HepG2 (cell line): ENCODE results near the gene GP1BA. TPM values are rescaled to one million over a fixed set of nuclear protein-coding genes. Genes with fewer than 3 reads are reported as not detected.

Experiments used
- ATAC-seq: fragments of 200-7000 bp; cut with Tn5 transposase; 3 replicates; pipeline ENCODE4 v1.9.1; 2020; ENCODE audit warnings: mild to moderate bottlenecking, moderate library complexity
- BruUV-seq: library from RNA; stranded (reverse); fragments of 400-500 nt; replicated peaks from 2 replicates; lab custom pipeline; 2021; lab: Mats Ljungman, UMichigan
- CTCF ChIA-PET: fragments of 300-600 bp; formaldehyde crosslinking; extraction: SDS; loops from one replicate; lab custom pipeline; 2021; ENCODE audit warnings: low total read pairs, inconsistent platforms, low intra/inter-chr PET ratio; lab: Yijun Ruan, JAX
- POLR2A ChIA-PET: fragments of 350-600 bp; sonication (Branson Sonifier 250); formaldehyde crosslinking; loops from one replicate; lab custom pipeline; 2020; ENCODE audit warnings: antibody characterized with exemption, inconsistent platforms; lab: Yijun Ruan, JAX
- DNase-seq: peaks from one replicate; pipeline ENCODE4 v3.0.0-alpha.2; 2015; ENCODE audit warnings: low spot score
- FAIRE-seq: peaks from 3 replicates; lab custom pipeline; 2011; peaks lifted over from hg19 to GRCh38; lab: Jason Lieb, UNC
- H2AFZ ChIP-seq: one replicate; pipeline ENCODE4 v1.6.1; 2011; ENCODE audit warnings: low read length, inconsistent platforms
- H3K27ac ChIP-seq: fragments of 300-600 bp; 3 replicates; pipeline ENCODE4 v1.8.0; 2011; ENCODE audit warnings: mixed run types, mild to moderate bottlenecking, mixed read lengths, low read length, inconsistent platforms; ENCODE audit not compliant: insufficient read depth; ENCODE audit errors: extremely low read length
- H3K27me3 ChIP-seq, 2 experiments: fragments of 200-600 bp in 1 of 2; 2 replicates in 1 of 2; 3 replicates in 1 of 2; pipeline versions ENCODE4 v1.6.0 to v1.8.0; 2011; ENCODE audit warnings: low read length in 2 of 2, mild to moderate bottlenecking in 2 of 2, moderate library complexity in 2 of 2, inconsistent platforms in 1 of 2; ENCODE audit not compliant: insufficient read depth in 2 of 2, control insufficient read depth in 1 of 2
- H3K36me3 ChIP-seq, 2 experiments: fragments of 200-600 bp in 1 of 2; replicated peaks in 1 of 2; 2 replicates in 1 of 2; 3 replicates in 1 of 2; pipeline versions ENCODE4 v1.5.1 to v1.8.0; 2011; ENCODE audit warnings: low read length in 2 of 2, inconsistent platforms in 1 of 2; ENCODE audit not compliant: insufficient read depth in 2 of 2, control insufficient read depth in 1 of 2
- H3K4me1 ChIP-seq: 2 replicates; pipeline ENCODE4 v1.5.1; 2012; ENCODE audit warnings: low read length, inconsistent platforms; ENCODE audit not compliant: insufficient read depth
- H3K4me2 ChIP-seq: 2 replicates; pipeline ENCODE4 v1.6.0; 2011; ENCODE audit warnings: low read depth, low read length, inconsistent platforms
- H3K4me3 ChIP-seq, 3 experiments: fragments of 200-600 bp in 1 of 3; sonication (generic), shearing (Covaris generic) in 1 of 3; replicated peaks in 1 of 3; 2 replicates each; pipeline ENCODE4 v1.5.1; 2011 to 2016; ENCODE audit warnings: low read length in 3 of 3, inconsistent platforms in 2 of 3, low read depth in 2 of 3, mild to moderate bottlenecking in 2 of 3, control low read depth in 1 of 3, mixed read lengths in 1 of 3; ENCODE audit not compliant: insufficient read depth in 1 of 3
- H3K79me2 ChIP-seq: one replicate; pipeline ENCODE4 v1.6.1; 2011; ENCODE audit warnings: low read length, inconsistent platforms; ENCODE audit not compliant: insufficient read depth
- H3K9ac ChIP-seq: 2 replicates; pipeline ENCODE4 v1.6.0; 2011; ENCODE audit warnings: mild to moderate bottlenecking, low read depth, low read length, inconsistent platforms; ENCODE audit not compliant: insufficient read depth
- H3K9me3 ChIP-seq: 2 replicates; pipeline ENCODE4 v1.5.1; 2012; ENCODE audit warnings: mild to moderate bottlenecking, low read length
- H4K20me1 ChIP-seq: 2 replicates; pipeline ENCODE4 v1.6.0; 2011; ENCODE audit warnings: inconsistent platforms, mild to moderate bottlenecking, low read length, moderate library complexity; ENCODE audit not compliant: insufficient read depth
- HOXA5 ChIP-seq: sonication (generic); formaldehyde crosslinking; IDR thresholded peaks from 2 replicates; pipeline ENCODE4 v1.4.0; 2020; ENCODE audit warnings: missing genetic modification reagents
- HOXD1 ChIP-seq: sonication (generic); formaldehyde crosslinking; IDR thresholded peaks from 2 replicates; pipeline ENCODE4 v1.5.0; 2020; ENCODE audit warnings: missing genetic modification reagents
- NR2F2 ChIP-seq: IDR thresholded peaks from 2 replicates; pipeline ENCODE4 v1.6.1; 2012; ENCODE audit warnings: low read depth, inconsistent platforms, borderline replicate concordance
- REL ChIP-seq: sonication (generic); formaldehyde crosslinking; conservative IDR thresholded peaks from 2 replicates; pipeline ENCODE4 v1.8.0; 2022; ENCODE audit warnings: mild to moderate bottlenecking, missing genetic modification reagents, moderate library complexity
- SETDB1 ChIP-seq: sonication (generic); formaldehyde crosslinking; IDR thresholded peaks from 2 replicates; pipeline ENCODE4 v1.5.1; 2020; ENCODE audit warnings: missing genetic modification reagents, mild to moderate bottlenecking, borderline replicate concordance
- SIN3B ChIP-seq: fragments of 150-350 bp; IDR thresholded peaks from 2 replicates; pipeline ENCODE4 v1.6.1; 2014; ENCODE audit warnings: low read length
- SMARCE1 ChIP-seq: fragments of 450-650 bp; IDR thresholded peaks from 2 replicates; pipeline ENCODE4 v1.6.1; 2017; ENCODE audit warnings: borderline replicate concordance
- SOX6 ChIP-seq, 2 experiments: fragments of 450-650 bp in 1 of 2; sonication (generic) in 1 of 2; formaldehyde crosslinking in 1 of 2; IDR thresholded peaks; 2 replicates each; pipeline versions ENCODE4 v1.4.0 to v1.6.1; 2017 to 2020; ENCODE audit warnings: antibody characterized with exemption in 1 of 2, mild to moderate bottlenecking in 1 of 2, missing genetic modification reagents in 1 of 2
- TRIM24 ChIP-seq: sonication (generic); formaldehyde crosslinking; IDR thresholded peaks from 2 replicates; pipeline ENCODE4 v1.8.0; 2022; ENCODE audit warnings: mild to moderate bottlenecking, missing genetic modification reagents
- WGBS: methylation state at CpG from one replicate; pipeline ENCODE4 v1.1.6; 2017; ENCODE audit warnings: low lambda C conversion rate; 5-methylcytosine and 5-hydroxymethylcytosine counted together
- in situ Hi-C: cut with HindIII; loops from 2 replicates; pipeline ENCODE4 v1.10.0; 2017; ENCODE audit warnings: low pct_unique_long_range_greater_than_20kb; ENCODE audit not compliant: extremely low pct_ligation_motif_present
- intact Hi-C: fragments of 100-400 bp; cut with micrococcal nuclease; formaldehyde crosslinking; loops from one replicate; pipeline ENCODE4 v1.10.0; 2022; ENCODE audit not compliant: unreplicated experiment
- polyA plus RNA-seq, 8 experiments: library from polyadenylated mRNA; depleted of rRNA in 3 of 8; stranded (reverse) in 7 of 8; unstranded in 1 of 8; fragments of >200 nt; fragmentation: Illumina TruSeq in 4 of 8; extraction: Trizol in 4 of 8; gene quantifications; 2 replicates each; pipeline versions ENCODE4 v1.2.1 to v1.2.3, GENCODE V29; 2011 to 2016; ENCODE audit warnings: low read depth in 4 of 8, missing spikeins in 1 of 8, mixed read lengths in 1 of 8; ENCODE audit not compliant: insufficient read depth in 1 of 8
- total RNA-seq, 5 experiments: library from RNA; depleted of rRNA; stranded (reverse); fragments of >200 nt; fragmentation: Illumina TruSeq; extraction: Trizol; gene quantifications; 2 replicates each; pipeline ENCODE4 v1.2.3, GENCODE V29; 2016; ENCODE audit warnings: low read depth in 1 of 5
- TF ChIP-seq, protein P1 (sequence below), 2 experiments: fragments of 450-650 bp in 1 of 2; sonication (generic) in 1 of 2; formaldehyde crosslinking in 1 of 2; IDR thresholded peaks; 2 replicates each; pipeline versions ENCODE4 v1.6.1 to v1.8.0; 2016 to 2022; ENCODE audit warnings: antibody characterized with exemption in 1 of 2, mild to moderate bottlenecking in 1 of 2, missing genetic modification reagents in 1 of 2

The GP1BA gene
- total and polyA plus RNA-seq, 2 of the 13 experiments (the other 11 are each of a cell fraction or from before 2014, with no cell fraction given) = not detected

DNA sequence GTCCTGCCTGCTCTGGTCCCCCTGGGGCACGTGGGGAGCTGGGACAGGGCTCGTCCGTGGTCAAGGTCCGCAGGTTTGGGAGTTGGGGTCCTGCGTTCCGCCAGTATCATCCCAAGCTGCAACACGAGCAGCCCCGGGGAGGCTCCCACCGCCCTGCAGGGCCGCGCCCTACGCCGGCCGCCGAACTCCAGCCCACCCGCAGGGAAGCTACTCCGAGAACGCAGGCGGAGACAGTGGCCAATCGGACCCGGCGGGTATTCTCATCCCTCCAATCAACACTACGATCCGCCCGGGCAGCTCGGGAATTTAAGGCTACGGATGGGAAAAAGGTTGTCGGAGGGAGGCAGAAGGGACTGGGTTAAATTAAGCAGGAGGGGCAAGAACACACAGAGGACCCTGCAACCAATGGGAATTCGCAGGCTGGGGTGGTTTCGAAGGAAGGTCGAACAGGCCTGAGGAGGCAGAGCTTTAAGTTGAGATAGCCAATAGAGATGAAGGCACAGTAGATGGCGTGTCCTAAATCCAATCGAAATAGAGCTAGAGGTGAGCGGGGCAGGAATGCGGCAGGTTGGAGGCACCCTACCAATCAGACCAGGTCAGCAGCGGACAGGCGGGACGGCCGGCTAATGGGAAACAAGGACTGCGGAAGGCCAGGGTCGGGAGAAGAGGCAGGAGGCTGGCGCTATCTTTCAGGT, 34.9 kb downstream of the GP1BA start (continued):
- TF ChIP-seq SOX6 (IDR thresholded peaks at IDR 0.05) (no peak), SOX6 (CRISPR knock-in tag; IDR thresholded peaks at IDR 0.05) (peak; percentile 5; the same call in 1 of the 2 replicates)
- TF ChIP-seq, all 625 proteins: peak for 134

DNA sequence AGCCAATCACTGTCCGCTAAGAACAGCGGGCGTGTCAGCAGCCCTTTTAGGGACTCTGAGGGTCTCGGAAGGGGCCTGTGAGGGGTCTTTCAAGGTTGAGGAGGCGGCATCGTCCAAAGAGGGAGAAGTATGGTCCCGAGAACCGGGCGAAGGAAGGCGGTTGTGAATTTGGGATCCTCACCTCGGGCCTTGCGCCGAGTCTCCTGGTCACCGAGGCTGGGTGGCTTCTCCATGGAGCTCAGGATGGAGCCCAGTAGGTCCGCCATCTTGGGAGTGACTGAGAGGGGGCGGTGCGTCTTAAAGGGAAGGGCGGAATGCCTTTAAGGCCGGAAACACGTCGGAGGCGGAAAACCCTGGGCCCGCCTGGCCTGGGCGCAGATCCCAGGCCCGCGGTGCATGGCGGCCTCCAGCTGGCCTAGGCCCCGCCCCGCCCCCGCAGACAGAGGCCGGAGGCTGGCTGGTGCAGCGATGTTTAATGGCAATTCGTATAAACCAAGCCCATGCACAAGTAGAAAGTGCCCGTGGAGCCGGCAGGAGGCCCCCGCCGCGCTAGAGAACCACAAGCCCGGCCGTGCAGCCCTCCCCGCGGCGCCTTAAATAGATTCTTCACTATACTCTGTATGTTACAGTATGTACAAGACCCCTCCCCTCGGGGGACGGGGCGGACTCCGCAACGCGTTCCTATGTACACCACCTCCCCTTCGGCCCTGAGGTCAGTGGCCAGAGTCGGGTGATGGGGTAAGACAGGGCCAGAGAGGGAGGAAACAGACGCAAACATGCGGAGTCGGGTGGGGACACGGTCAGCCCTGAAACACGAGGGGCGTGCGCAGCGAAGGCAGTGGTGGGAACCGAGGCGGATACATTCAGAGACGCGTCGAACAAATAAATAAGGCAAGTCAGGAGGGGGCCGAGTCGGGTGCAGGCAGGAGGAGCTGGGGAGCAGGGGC, 35.7 kb downstream of the GP1BA start, which contains the start of gene SPAG7:
Gene SPAG7, minus strand, starts transcription at position 279 of the 947 bp plus-strand sequence. Its CDS starts 13 bp downstream, at position 266.
- DNase-seq (peak; percentile 90), ATAC-seq (peak; percentile 68), FAIRE-seq (peak; percentile 34)
- Histone ChIP-seq H3K27ac (peak within 1 kb of the TSS; percentile 92), H3K4me1 (peaks cover 31% of the 10 kb centered on the region), H3K9ac (peak within 1 kb of the TSS; percentile 91), H3K79me2 (peaks cover 27% of the 10 kb centered on the region), H3K4me3 (peak within 1 kb of the TSS; percentile 72 to 88 (median 77)), H4K20me1 (no peaks in the 10 kb centered on the region), H2AFZ (no peak within 1 kb of the TSS), H3K4me2 (peak within 1 kb of the TSS; percentile 94), H3K36me3 (peaks cover 0 to 13% of the 10 kb centered on the region in 2 experiments; a peak in 3 of 5 replicates), H3K9me3 (no peaks in the 10 kb centered on the region), H3K27me3 (no peaks in the 10 kb centered on the region; a peak in 1 of 5 replicates)
- ChIA-PET CTCF (no interaction called here), POLR2A (interaction anchor here (0.9 to 10.5 kb wide), 27 partner anchors 8 to 391 kb away, joined by 3 to 273 read pairs (median 5); partner anchors contain the start of genes ARRB2, CAMTA2, ENO3 and INCA1)
- WGBS = under 1% methylated on average over 37 of the region's 66 CpGs
- BruUV-seq = no TSS peak
- intact Hi-C loops (loop anchor here (1.0 to 10.0 kb wide), 3 partner anchors 18 to 253 kb away; partner anchors contain the start of gene ARRB2), in situ Hi-C loops (no loop called here)
- TF ChIP-seq HOXA5 (0 out of 2 replicates have a peak, but pooled peaks have one; percentile 16), NR2F2 (peak; percentile 17; the same call in 1 of the 2 replicates), TRIM24 (no peak), SETDB1 (CRISPR knock-in tag) (no peak), REL (CRISPR knock-in tag) (0 out of 2 replicates have a peak, but pooled peaks have one; percentile 68), HOXD1 (CRISPR knock-in tag) (no peak), SIN3B (no peak), SMARCE1 (no peak)
- TF ChIP-seq, protein P1, sequence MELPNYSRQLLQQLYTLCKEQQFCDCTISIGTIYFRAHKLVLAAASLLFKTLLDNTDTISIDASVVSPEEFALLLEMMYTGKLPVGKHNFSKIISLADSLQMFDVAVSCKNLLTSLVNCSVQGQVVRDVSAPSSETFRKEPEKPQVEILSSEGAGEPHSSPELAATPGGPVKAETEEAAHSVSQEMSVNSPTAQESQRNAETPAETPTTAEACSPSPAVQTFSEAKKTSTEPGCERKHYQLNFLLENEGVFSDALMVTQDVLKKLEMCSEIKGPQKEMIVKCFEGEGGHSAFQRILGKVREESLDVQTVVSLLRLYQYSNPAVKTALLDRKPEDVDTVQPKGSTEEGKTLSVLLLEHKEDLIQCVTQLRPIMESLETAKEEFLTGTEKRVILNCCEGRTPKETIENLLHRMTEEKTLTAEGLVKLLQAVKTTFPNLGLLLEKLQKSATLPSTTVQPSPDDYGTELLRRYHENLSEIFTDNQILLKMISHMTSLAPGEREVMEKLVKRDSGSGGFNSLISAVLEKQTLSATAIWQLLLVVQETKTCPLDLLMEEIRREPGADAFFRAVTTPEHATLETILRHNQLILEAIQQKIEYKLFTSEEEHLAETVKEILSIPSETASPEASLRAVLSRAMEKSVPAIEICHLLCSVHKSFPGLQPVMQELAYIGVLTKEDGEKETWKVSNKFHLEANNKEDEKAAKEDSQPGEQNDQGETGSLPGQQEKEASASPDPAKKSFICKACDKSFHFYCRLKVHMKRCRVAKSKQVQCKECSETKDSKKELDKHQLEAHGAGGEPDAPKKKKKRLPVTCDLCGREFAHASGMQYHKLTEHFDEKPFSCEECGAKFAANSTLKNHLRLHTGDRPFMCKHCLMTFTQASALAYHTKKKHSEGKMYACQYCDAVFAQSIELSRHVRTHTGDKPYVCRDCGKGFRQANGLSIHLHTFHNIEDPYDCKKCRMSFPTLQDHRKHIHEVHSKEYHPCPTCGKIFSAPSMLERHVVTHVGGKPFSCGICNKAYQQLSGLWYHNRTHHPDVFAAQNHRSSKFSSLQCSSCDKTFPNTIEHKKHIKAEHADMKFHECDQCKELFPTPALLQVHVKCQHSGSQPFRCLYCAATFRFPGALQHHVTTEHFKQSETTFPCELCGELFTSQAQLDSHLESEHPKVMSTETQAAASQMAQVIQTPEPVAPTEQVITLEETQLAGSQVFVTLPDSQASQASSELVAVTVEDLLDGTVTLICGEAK (IDR thresholded peaks at IDR 0.05) = no peak
- TF ChIP-seq, protein P1 (CRISPR knock-in tag; IDR thresholded peaks at IDR 0.05) = peak; percentile 71
